Measurements from ENCODE around the gene RIPOR3.

GRCh38 chr20:50585678-50586077 lies 105.7 kb downstream of the RIPOR3 start:
- TF ChIP-seq, protein P1, sequence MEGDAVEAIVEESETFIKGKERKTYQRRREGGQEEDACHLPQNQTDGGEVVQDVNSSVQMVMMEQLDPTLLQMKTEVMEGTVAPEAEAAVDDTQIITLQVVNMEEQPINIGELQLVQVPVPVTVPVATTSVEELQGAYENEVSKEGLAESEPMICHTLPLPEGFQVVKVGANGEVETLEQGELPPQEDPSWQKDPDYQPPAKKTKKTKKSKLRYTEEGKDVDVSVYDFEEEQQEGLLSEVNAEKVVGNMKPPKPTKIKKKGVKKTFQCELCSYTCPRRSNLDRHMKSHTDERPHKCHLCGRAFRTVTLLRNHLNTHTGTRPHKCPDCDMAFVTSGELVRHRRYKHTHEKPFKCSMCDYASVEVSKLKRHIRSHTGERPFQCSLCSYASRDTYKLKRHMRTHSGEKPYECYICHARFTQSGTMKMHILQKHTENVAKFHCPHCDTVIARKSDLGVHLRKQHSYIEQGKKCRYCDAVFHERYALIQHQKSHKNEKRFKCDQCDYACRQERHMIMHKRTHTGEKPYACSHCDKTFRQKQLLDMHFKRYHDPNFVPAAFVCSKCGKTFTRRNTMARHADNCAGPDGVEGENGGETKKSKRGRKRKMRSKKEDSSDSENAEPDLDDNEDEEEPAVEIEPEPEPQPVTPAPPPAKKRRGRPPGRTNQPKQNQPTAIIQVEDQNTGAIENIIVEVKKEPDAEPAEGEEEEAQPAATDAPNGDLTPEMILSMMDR (IDR thresholded peaks at IDR 0.05; ENCODE audit: insufficient read depth, low read length, poor library complexity, severe bottlenecking): no peak
- TF ChIP-seq EZH2phosphoT487 (conservative IDR thresholded peaks at IDR 0.05; ENCODE audit: low read length): no peak
